Colonic mucosa (tissue), 4 donors: ENCODE results near the gene MC2R. TPM values are rescaled to one million over a fixed set of nuclear protein-coding genes. Genes with fewer than 3 reads are reported as not detected.

Experiments used
- DNase-seq: peaks from one replicate; pipeline ENCODE4 v3.0.0-alpha.2; 2020
- H3K27ac ChIP-seq: fragments of 200-600 bp; one replicate; pipeline ENCODE4 v1.8.0; 2021
- H3K27me3 ChIP-seq: fragments of 200-600 bp; one replicate; pipeline ENCODE4 v1.8.0; 2021
- H3K36me3 ChIP-seq: fragments of 200-600 bp; one replicate; pipeline ENCODE4 v1.8.0; 2021
- H3K4me1 ChIP-seq: fragments of 200-600 bp; one replicate; pipeline ENCODE4 v1.8.0; 2021; ENCODE audit warnings: mild to moderate bottlenecking
- H3K4me3 ChIP-seq: fragments of 200-600 bp; one replicate; pipeline ENCODE4 v1.8.0; 2021
- H3K9ac ChIP-seq, 2 donors: one replicate each; pipeline ENCODE4 v1.7.0; 2013; ENCODE audit warnings: control low read depth in 2 of 2, low read depth in 2 of 2, low read length in 2 of 2
- H3K9me3 ChIP-seq: fragments of 200-600 bp; one replicate; pipeline ENCODE4 v1.8.0; 2021
- intact Hi-C: fragments of 100-400 bp; cut with DNase I; formaldehyde crosslinking; loops from one replicate; pipeline ENCODE4 v1.14.1; 2022
- total RNA-seq, 2 donors: library from RNA; stranded (reverse); fragmentation: NEBNext Ultra II Directional in 1 of 2; extraction: Animal tissue kit (Norgen Biotek cat#: 25700) in 1 of 2; gene quantifications; one replicate each; pipeline ENCODE4 v1.2.1, GENCODE V29; 2021
- TF ChIP-seq, protein P1 (sequence below): fragments of 200-600 bp; IDR thresholded peaks from one replicate; pipeline ENCODE4 v1.8.0; 2022; ENCODE audit warnings: antibody characterized with exemption, mild to moderate bottlenecking
- donor health status: healthy.
- donor health status: DM: no; HTN: no; CAD: no.
- donor health status: DM: no; HTN: no; CAD: no.

Gene MC2R
- total RNA-seq, 2 donors from 2014 or later = not detected

DNA sequence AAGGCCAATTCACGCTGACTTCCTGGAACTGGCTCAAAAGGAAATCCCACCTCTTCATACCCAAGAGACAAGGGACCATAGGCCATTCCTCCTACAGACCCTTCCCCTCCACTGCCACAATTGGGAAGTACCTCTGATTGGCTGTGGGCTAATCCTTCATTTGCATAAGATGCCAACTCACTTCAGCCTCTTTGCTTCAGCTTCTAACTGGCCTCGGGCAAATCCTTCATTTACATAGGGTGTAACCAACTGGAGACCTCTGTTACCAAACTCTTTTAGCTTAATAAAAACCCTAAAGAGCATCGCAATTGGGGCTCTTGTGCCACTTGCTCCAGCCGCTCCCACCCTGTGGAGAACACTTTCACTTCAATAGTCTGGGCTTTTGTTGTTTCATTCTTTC is 38.2 kb downstream of the MC2R start:
- H3K27ac ChIP-seq = no peak overlapping the region
- H3K27me3 ChIP-seq = no peaks in the 10 kb centered on the region
- intact Hi-C loops = no loop called here
- H3K4me1 ChIP-seq = no peaks in the 10 kb centered on the region
- H3K4me3 ChIP-seq = no peak overlapping the region
- no peaks in the 10 kb centered on the region for H3K9me3 ChIP-seq
- H3K36me3 ChIP-seq = no peaks in the 10 kb centered on the region
- DNase-seq = no peak
- TF ChIP-seq, protein P1, sequence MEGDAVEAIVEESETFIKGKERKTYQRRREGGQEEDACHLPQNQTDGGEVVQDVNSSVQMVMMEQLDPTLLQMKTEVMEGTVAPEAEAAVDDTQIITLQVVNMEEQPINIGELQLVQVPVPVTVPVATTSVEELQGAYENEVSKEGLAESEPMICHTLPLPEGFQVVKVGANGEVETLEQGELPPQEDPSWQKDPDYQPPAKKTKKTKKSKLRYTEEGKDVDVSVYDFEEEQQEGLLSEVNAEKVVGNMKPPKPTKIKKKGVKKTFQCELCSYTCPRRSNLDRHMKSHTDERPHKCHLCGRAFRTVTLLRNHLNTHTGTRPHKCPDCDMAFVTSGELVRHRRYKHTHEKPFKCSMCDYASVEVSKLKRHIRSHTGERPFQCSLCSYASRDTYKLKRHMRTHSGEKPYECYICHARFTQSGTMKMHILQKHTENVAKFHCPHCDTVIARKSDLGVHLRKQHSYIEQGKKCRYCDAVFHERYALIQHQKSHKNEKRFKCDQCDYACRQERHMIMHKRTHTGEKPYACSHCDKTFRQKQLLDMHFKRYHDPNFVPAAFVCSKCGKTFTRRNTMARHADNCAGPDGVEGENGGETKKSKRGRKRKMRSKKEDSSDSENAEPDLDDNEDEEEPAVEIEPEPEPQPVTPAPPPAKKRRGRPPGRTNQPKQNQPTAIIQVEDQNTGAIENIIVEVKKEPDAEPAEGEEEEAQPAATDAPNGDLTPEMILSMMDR = no peak
- no peak overlapping the region for H3K9ac ChIP-seq

GRCh38 chr18:13874558-13874957 is 40.8 kb downstream of the MC2R start:
- Histone ChIP-seq H3K27me3 (peaks cover 2% of the 10 kb centered on the region), H3K4me3 (no peak overlapping the region), H3K27ac (no peak overlapping the region), H3K9ac (no peak overlapping the region), H3K4me1 (no peaks in the 10 kb centered on the region), H3K36me3 (no peaks in the 10 kb centered on the region), H3K9me3 (no peaks in the 10 kb centered on the region)
- TF ChIP-seq, protein P1 = no peak
- no peak for DNase-seq
- intact Hi-C loops = no loop called here

DNA sequence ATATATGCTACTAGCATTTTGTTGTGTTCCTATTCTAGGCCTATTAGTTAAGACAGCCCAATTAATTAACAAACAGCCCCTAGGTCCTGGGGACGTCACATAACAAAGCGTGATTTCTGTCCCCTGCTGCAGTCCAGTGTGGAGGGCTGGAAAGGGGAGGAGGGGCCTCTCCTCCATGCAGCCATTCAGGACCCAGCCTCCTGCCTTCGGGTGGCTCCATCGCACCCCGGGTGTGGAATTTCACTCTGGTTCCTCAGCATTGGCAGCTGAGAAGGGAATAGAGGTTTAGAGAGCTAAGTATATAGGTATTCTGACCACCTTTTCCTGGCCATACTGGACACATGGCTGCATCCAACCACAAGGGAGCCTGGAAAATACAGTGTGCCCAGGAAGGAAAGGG is 42.4 kb downstream of the MC2R start:
- H3K4me1 ChIP-seq = no peaks in the 10 kb centered on the region
- H3K36me3 ChIP-seq = no peaks in the 10 kb centered on the region
- peaks cover 5% of the 10 kb centered on the region for H3K27me3 ChIP-seq
- H3K4me3 ChIP-seq = no peak overlapping the region
- H3K9me3 ChIP-seq = no peaks in the 10 kb centered on the region
- no peak for DNase-seq
- TF ChIP-seq, protein P1 = no peak
- no peak overlapping the region for H3K27ac ChIP-seq
- intact Hi-C loops = no loop called here
- H3K9ac ChIP-seq = no peak overlapping the region

GRCh38 chr18:13872373-13872772 is 43.0 kb downstream of the MC2R start:
- Histone ChIP-seq H3K4me3 (no peak overlapping the region), H3K4me1 (no peaks in the 10 kb centered on the region), H3K9me3 (no peaks in the 10 kb centered on the region), H3K27me3 (peaks cover 5% of the 10 kb centered on the region), H3K27ac (no peak overlapping the region), H3K36me3 (no peaks in the 10 kb centered on the region), H3K9ac (no peak overlapping the region)
- TF ChIP-seq, protein P1 = no peak
- intact Hi-C loops = no loop called here
- DNase-seq = no peak

GRCh38 chr18:13871701-13872100 is 43.6 kb downstream of the MC2R start:
- no peak for DNase-seq
- TF ChIP-seq, protein P1 = no peak
- peaks cover 5% of the 10 kb centered on the region for H3K27me3 ChIP-seq
- H3K9me3 ChIP-seq = no peaks in the 10 kb centered on the region
- no peak overlapping the region for H3K4me3 ChIP-seq
- H3K4me1 ChIP-seq = no peaks in the 10 kb centered on the region
- intact Hi-C loops = no loop called here
- H3K27ac ChIP-seq = no peak overlapping the region
- no peak overlapping the region for H3K9ac ChIP-seq
- no peaks in the 10 kb centered on the region for H3K36me3 ChIP-seq
